Subcutaneous adipose tissue (tissue), 4 donors: Measurements from ENCODE around the gene ELOVL2. TPM values are rescaled to one million over a fixed set of nuclear protein-coding genes. Genes with fewer than 3 reads are reported as not detected.

Experiments
- total RNA-seq, 4 donors: library from RNA; depleted of rRNA; stranded (reverse); fragments of >200 nt; gene quantifications; one replicate each; pipeline ENCODE4 v1.1.0, GENCODE V29; 2016
- TF ChIP-seq, protein P1 (sequence below): fragments of 450-650 bp; IDR thresholded peaks from one replicate; pipeline ENCODE4 v1.5.1; 2016; ENCODE audit warnings: low read depth, mild to moderate bottlenecking, control low read depth, antibody characterized with exemption, moderate library complexity

The ELOVL2 gene
- total RNA-seq, 4 donors from 2014 or later = 0.19 to 1.6 (median 0.44) TPM; not detected in 1

- TF ChIP-seq, protein P1, sequence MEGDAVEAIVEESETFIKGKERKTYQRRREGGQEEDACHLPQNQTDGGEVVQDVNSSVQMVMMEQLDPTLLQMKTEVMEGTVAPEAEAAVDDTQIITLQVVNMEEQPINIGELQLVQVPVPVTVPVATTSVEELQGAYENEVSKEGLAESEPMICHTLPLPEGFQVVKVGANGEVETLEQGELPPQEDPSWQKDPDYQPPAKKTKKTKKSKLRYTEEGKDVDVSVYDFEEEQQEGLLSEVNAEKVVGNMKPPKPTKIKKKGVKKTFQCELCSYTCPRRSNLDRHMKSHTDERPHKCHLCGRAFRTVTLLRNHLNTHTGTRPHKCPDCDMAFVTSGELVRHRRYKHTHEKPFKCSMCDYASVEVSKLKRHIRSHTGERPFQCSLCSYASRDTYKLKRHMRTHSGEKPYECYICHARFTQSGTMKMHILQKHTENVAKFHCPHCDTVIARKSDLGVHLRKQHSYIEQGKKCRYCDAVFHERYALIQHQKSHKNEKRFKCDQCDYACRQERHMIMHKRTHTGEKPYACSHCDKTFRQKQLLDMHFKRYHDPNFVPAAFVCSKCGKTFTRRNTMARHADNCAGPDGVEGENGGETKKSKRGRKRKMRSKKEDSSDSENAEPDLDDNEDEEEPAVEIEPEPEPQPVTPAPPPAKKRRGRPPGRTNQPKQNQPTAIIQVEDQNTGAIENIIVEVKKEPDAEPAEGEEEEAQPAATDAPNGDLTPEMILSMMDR = no peak
These were observed 48.9 kb downstream of the ELOVL2 start for GRCh38 chr6:10995114-10995707.

DNA sequence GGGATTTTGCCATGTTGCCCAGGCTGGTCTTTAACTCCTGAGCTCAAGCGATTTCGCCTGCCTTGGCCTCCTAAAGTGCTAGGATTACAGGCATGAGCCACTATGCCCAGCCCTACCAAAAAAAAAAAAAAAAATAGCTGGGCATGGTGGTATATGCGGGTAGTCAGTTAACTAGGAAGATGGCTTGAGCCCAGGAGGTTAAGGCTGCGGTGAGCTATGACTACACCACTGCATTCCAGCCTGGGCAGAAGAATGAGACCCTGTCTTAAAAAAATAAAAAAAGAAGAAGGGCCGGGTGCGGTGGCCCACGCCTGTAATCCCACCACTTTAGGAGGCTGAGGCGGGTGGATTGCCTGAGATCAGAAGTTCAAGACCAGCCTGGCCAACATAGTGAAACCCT is 50.2 kb downstream of the ELOVL2 start:
- TF ChIP-seq, protein P1 = no peak

DNA sequence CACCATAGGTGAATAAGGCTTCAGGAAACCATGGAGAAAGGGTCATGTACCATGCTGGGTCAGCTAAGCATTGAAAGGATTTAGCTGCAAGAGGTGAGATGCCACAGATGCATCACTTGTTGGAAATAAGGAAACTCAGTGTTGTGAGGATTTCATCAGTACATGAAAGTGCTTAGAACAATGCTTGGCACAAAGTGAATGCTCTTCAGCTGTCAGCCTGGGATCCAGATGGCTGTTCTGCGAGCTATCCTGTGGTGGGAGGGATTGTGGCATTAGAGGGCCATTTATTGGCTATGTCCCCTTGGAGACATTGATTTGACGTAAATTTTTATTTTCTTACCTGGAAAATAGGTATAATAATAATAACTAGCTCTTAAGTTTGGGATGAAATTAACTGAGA is 53.0 kb downstream of the ELOVL2 start:
- TF ChIP-seq, protein P1 = no peak

GRCh38 chr6:10989587-10989986 is 54.5 kb downstream of the ELOVL2 start:
- TF ChIP-seq, protein P1 = no peak

GRCh38 chr6:10981409-10981808 is 62.7 kb downstream of the ELOVL2 start:
- TF ChIP-seq, protein P1 = no peak

DNA sequence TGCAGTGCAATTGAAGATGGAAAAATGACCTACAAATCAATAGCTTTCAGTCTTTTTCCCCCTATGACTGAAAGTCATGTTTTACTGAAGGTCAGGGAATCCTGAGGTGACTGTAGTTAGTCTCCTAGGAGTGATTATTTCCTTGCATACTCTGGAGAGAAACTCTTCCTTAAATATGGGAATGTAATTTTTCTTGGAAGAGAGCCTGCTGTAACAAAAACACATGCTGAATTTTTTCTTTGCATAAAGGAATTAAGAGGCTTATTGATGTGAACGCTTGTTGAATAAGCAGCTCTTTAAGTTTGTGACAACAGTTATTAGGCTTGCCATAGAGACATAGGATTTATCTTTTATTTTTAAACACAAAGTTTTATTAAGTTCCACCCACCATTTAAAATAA is 64.5 kb downstream of the ELOVL2 start:
- TF ChIP-seq, protein P1 = no peak

DNA sequence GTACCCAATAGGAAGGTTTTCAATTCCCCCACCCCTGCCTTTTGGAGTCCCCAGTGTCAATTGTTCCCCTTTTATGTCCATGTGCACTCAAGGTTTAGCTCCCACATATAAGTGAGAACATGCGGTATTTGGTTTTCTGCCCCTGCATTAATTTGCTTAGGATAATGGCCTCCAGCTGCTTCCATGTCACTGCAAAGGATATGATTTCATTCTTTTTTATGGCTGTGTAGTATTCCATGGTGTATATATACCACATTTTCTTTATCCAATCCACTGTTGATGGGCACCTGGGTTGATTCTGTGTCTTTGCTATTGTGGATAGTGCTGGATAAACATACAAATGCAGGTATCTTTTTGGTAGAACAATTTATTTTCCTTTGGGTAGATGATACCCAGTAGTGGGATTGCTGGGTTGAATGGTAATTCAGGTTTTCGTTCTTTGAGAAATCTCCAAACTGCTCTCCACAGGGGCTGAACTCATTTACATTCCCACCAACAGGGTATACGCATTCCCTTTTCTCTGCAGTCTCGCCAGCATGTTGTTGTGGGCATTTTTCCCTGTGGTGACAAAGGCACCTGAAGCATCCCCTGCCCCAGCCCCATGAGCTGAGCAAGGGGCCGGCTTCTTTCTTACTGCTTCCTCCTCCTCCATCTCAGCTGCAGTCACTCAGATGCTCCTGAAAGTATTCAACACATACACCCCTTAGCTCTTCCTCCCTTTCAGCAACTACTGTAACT is 66.7 kb downstream of the ELOVL2 start:
- TF ChIP-seq, protein P1 = no peak
